H9 (cell line): ENCODE results near the gene KLRC3. TPM values are rescaled to one million over a fixed set of nuclear protein-coding genes. Genes with fewer than 3 reads are reported as not detected.
"Not testable (repeated sequence)": the region's sequence is repeated elsewhere in the genome, so short reads cannot be mapped to it uniquely, and the experiment has no call there.

ENCODE experiments used
- DNase-seq: peaks from one replicate; pipeline ENCODE4 v3.0.0-alpha.2; 2017
- H2AFZ ChIP-seq: one replicate; pipeline ENCODE4 v1.6.1; 2013; ENCODE audit warnings: mild to moderate bottlenecking, low read length, control low read depth, moderate library complexity
- H2AK5ac ChIP-seq: 2 replicates; pipeline ENCODE4 v1.6.1; 2013; ENCODE audit warnings: low read length, control low read depth, mixed read lengths; ENCODE audit not compliant: insufficient read length
- H2BK120ac ChIP-seq: one replicate; pipeline ENCODE4 v1.6.1; 2013; ENCODE audit warnings: low read depth, mild to moderate bottlenecking, low read length, control low read depth, inconsistent platforms; ENCODE audit not compliant: poor library complexity, severe bottlenecking
- H2BK12ac ChIP-seq: 2 replicates; pipeline ENCODE4 v1.6.1; 2013; ENCODE audit warnings: low read length, control low read depth, mixed read lengths, low read depth; ENCODE audit not compliant: insufficient read length
- H2BK15ac ChIP-seq: 2 replicates; pipeline ENCODE4 v1.6.1; 2013; ENCODE audit warnings: low read depth, low read length, control low read depth
- H2BK20ac ChIP-seq: one replicate; pipeline ENCODE4 v1.6.1; 2013; ENCODE audit warnings: low read depth, mild to moderate bottlenecking, low read length, control low read depth, inconsistent platforms; ENCODE audit not compliant: poor library complexity, severe bottlenecking
- H2BK5ac ChIP-seq: 2 replicates; pipeline ENCODE4 v1.6.1; 2013; ENCODE audit warnings: low read length, control low read depth, mixed read lengths; ENCODE audit not compliant: insufficient read length
- H3K14ac ChIP-seq: 2 replicates; pipeline ENCODE4 v1.6.1; 2013; ENCODE audit warnings: low read length, control low read depth; ENCODE audit not compliant: insufficient read depth
- H3K18ac ChIP-seq: 2 replicates; pipeline ENCODE4 v1.6.1; 2013; ENCODE audit warnings: low read depth, mild to moderate bottlenecking, mixed read lengths, low read length, control low read depth; ENCODE audit not compliant: insufficient read length
- H3K23ac ChIP-seq: 2 replicates; pipeline ENCODE4 v1.6.1; 2013; ENCODE audit warnings: low read length, control low read depth, mixed read lengths, low read depth; ENCODE audit not compliant: insufficient read length
- H3K23me2 ChIP-seq: 2 replicates; pipeline ENCODE4 v1.6.1; 2013; ENCODE audit warnings: low read depth, mild to moderate bottlenecking, mixed read lengths, low read length, control low read depth; ENCODE audit not compliant: insufficient read length, poor library complexity, severe bottlenecking
- H3K27ac ChIP-seq: 2 replicates; pipeline ENCODE4 v1.5.1; 2013; ENCODE audit warnings: low read length, control low read depth, mixed read lengths, low read depth; ENCODE audit not compliant: insufficient read length
- H3K27me3 ChIP-seq: 2 replicates; pipeline ENCODE4 v1.6.1; 2013; ENCODE audit warnings: low read length, control low read depth, inconsistent platforms; ENCODE audit not compliant: insufficient read depth
- H3K4ac ChIP-seq: 2 replicates; pipeline ENCODE4 v1.6.1; 2013; ENCODE audit warnings: low read depth, mild to moderate bottlenecking, control low read depth, inconsistent platforms, low read length, moderate library complexity
- H3K4me1 ChIP-seq: 2 replicates; pipeline ENCODE4 v1.6.1; 2013; ENCODE audit warnings: low read length, control low read depth, inconsistent platforms; ENCODE audit not compliant: insufficient read depth
- H3K4me2 ChIP-seq: 2 replicates; pipeline ENCODE4 v1.6.1; 2013; ENCODE audit warnings: low read length, control low read depth, mixed read lengths; ENCODE audit not compliant: insufficient read length, insufficient read depth
- H3K56ac ChIP-seq: 2 replicates; pipeline ENCODE4 v1.6.1; 2013; ENCODE audit warnings: low read depth, mild to moderate bottlenecking, mixed read lengths, low read length, control low read depth; ENCODE audit not compliant: insufficient read length
- H3K79me1 ChIP-seq: 2 replicates; pipeline ENCODE4 v1.6.1; 2013; ENCODE audit warnings: low read depth, mild to moderate bottlenecking, moderate library complexity, low read length, control low read depth, inconsistent platforms; ENCODE audit not compliant: insufficient read depth, poor library complexity, severe bottlenecking
- H3K79me2 ChIP-seq: 2 replicates; pipeline ENCODE4 v1.6.1; 2013; ENCODE audit warnings: low read length, control low read depth, inconsistent platforms; ENCODE audit not compliant: insufficient read depth
- H3K9ac ChIP-seq: 2 replicates; pipeline ENCODE4 v1.6.1; 2013; ENCODE audit warnings: low read length, control low read depth, mixed read lengths; ENCODE audit not compliant: insufficient read length; ENCODE audit errors: extremely low read depth
- H3K9me3 ChIP-seq: one replicate; pipeline ENCODE4 v1.6.1; 2013; ENCODE audit warnings: low read depth, low read length, inconsistent platforms; ENCODE audit not compliant: control insufficient read depth
- H3T11ph ChIP-seq: one replicate; pipeline ENCODE4 v1.6.1; 2013; ENCODE audit warnings: mild to moderate bottlenecking, low read length, control low read depth, inconsistent platforms
- H4K20me1 ChIP-seq: one replicate; pipeline ENCODE4 v1.6.1; 2013; ENCODE audit not compliant: control insufficient read depth, insufficient read length, insufficient read depth
- H4K5ac ChIP-seq: 2 replicates; pipeline ENCODE4 v1.6.1; 2013; ENCODE audit warnings: low read depth, mild to moderate bottlenecking, mixed read lengths, low read length, control low read depth; ENCODE audit not compliant: insufficient read length
- H4K8ac ChIP-seq: replicated peaks from 2 replicates; pipeline ENCODE4 v1.6.1; 2013; ENCODE audit warnings: low read length, control low read depth, mixed read lengths, low read depth; ENCODE audit not compliant: insufficient read length
- H4K91ac ChIP-seq: 2 replicates; pipeline ENCODE4 v1.6.1; 2013; ENCODE audit warnings: low read depth, mild to moderate bottlenecking, moderate library complexity, mixed read lengths, low read length, control low read depth; ENCODE audit not compliant: insufficient read length
- H3K27ac Mint-ChIP-seq, 3 experiments: 2 replicates in 2 of 3; 3 replicates in 1 of 3; pipeline ENCODE4 v1.8.0; 2020 to 2021; ENCODE audit warnings: mixed read lengths in 3 of 3, mild to moderate bottlenecking in 1 of 3, moderate library complexity in 1 of 3
- H3K27me3 Mint-ChIP-seq: 2 replicates; pipeline ENCODE4 v1.8.0; 2021; ENCODE audit warnings: low read depth, mild to moderate bottlenecking, moderate library complexity, mixed read lengths
- H3K36me3 Mint-ChIP-seq, 3 experiments: 2 replicates in 2 of 3; 3 replicates in 1 of 3; pipeline ENCODE4 v1.8.0; 2020 to 2021; ENCODE audit warnings: low read depth in 3 of 3, mixed read lengths in 3 of 3; ENCODE audit not compliant: insufficient read depth in 1 of 3
- H3K4me1 Mint-ChIP-seq, 2 experiments: 2 replicates each; pipeline ENCODE4 v1.8.0; 2020; ENCODE audit warnings: mixed read lengths in 2 of 2
- H3K4me3 Mint-ChIP-seq, 2 experiments: 2 replicates in 1 of 2; 3 replicates in 1 of 2; pipeline ENCODE4 v1.8.0; 2020 to 2021; ENCODE audit warnings: mild to moderate bottlenecking in 2 of 2, mixed read lengths in 2 of 2, moderate library complexity in 1 of 2
- H3K9me3 Mint-ChIP-seq, 2 experiments: 2 replicates in 1 of 2; 3 replicates in 1 of 2; pipeline ENCODE4 v1.8.0; 2020; ENCODE audit warnings: mild to moderate bottlenecking in 2 of 2, mixed read lengths in 2 of 2, moderate library complexity in 1 of 2
- CTCF ChIP-seq: fragments of 200-600 bp; sonication (generic); conservative IDR thresholded peaks from 3 replicates; pipeline ENCODE4 v1.8.0; 2021; ENCODE audit warnings: antibody characterized with exemption, mild to moderate bottlenecking
- WGBS: extraction: QIAGEN DNeasy Blood & Tissue Kit; methylation state at CpG from one replicate; pipeline ENCODE4 v1.1.7; 2013; ENCODE audit warnings: missing lambda C conversion rate, low lambda C conversion rate, mixed read lengths; ENCODE audit not compliant: insufficient read length; ENCODE audit errors: extremely low coverage; 5-methylcytosine and 5-hydroxymethylcytosine counted together
- total RNA-seq: library from RNA; stranded (reverse); gene quantifications from 2 replicates; pipeline ENCODE4 v1.2.1, GENCODE V29; 2021

Gene KLRC3
- total RNA-seq, 1 experiment from 2014 or later, result not detected

GRCh38 chr12:10381928-10382628 lies 38.3 kb downstream of the KLRC3 start:
- H3K36me3 Mint-ChIP-seq, result no peaks in the 10 kb centered on the region
- no peak overlapping the region for H3K4me3 Mint-ChIP-seq
- H3K27ac Mint-ChIP-seq, result no peak overlapping the region

GRCh38 chr12:10378737-10379136 lies 41.7 kb downstream of the KLRC3 start:
- H3K36me3 Mint-ChIP-seq, H3K4me2 ChIP-seq: not testable (repeated sequence)

More at GRCh38 chr12:10381928-10382628, 38.3 kb downstream of the KLRC3 start:
- DNase-seq, result no peak
- no peak overlapping the region for H2AK5ac ChIP-seq
- H3K14ac ChIP-seq, result no peak overlapping the region
- H3K9me3 Mint-ChIP-seq, result peaks cover 1 to 4% of the 10 kb centered on the region in 2 experiments; a peak in 2 of 5 replicates
- no peak overlapping the region for H2BK12ac ChIP-seq
- no peaks in the 10 kb centered on the region for H3K79me2 ChIP-seq
- no peak overlapping the region for H3K18ac ChIP-seq
- no peaks in the 10 kb centered on the region for H4K20me1 ChIP-seq
- H2BK5ac ChIP-seq, result no peak overlapping the region
- no peaks in the 10 kb centered on the region for H3K79me1 ChIP-seq
- no peak for TF ChIP-seq CTCF
- H2BK120ac ChIP-seq, result no peak overlapping the region
- no peak overlapping the region for H2BK20ac ChIP-seq
- H4K5ac ChIP-seq, result no peak overlapping the region
- H4K91ac ChIP-seq, result no peak overlapping the region
- no peak overlapping the region for H3K27ac ChIP-seq
- H2BK15ac ChIP-seq, result no peak overlapping the region
- H3K9ac ChIP-seq, result no peak overlapping the region
- H2AFZ ChIP-seq, result no peak overlapping the region
- H4K8ac ChIP-seq, result no peak overlapping the region
- no peaks in the 10 kb centered on the region for H3K4me1 Mint-ChIP-seq
- H3K9me3 ChIP-seq, result no peaks in the 10 kb centered on the region
- H3K4me2 ChIP-seq, result no peak overlapping the region
- no peaks in the 10 kb centered on the region for H3K23me2 ChIP-seq
- H3K23ac ChIP-seq, result no peak overlapping the region
- no CpG with 5 or more reads among the region's 4 CpGs for WGBS
- no peak overlapping the region for H3T11ph ChIP-seq
- H3K56ac ChIP-seq, result no peak overlapping the region
- H3K4ac ChIP-seq, result no peak overlapping the region
- H3K27me3 Mint-ChIP-seq, result no peaks in the 10 kb centered on the region
- no peaks in the 10 kb centered on the region for H3K27me3 ChIP-seq
- no peaks in the 10 kb centered on the region for H3K4me1 ChIP-seq

More at GRCh38 chr12:10378737-10379136, 41.7 kb downstream of the KLRC3 start:
- H4K91ac ChIP-seq, H3K18ac ChIP-seq, H3K27ac ChIP-seq, H2BK120ac ChIP-seq, H4K8ac ChIP-seq, H3K4me1 Mint-ChIP-seq, H3K23me2 ChIP-seq, H2BK5ac ChIP-seq, H3K9ac ChIP-seq, H2AFZ ChIP-seq, H3K14ac ChIP-seq, H3K4me1 ChIP-seq, H2BK12ac ChIP-seq, H3K79me1 ChIP-seq, H3K27ac Mint-ChIP-seq, H4K20me1 ChIP-seq, H3T11ph ChIP-seq, H3K4me3 Mint-ChIP-seq, H3K56ac ChIP-seq, H4K5ac ChIP-seq, H2AK5ac ChIP-seq, H3K4ac ChIP-seq, H3K79me2 ChIP-seq, H3K27me3 Mint-ChIP-seq, H3K23ac ChIP-seq, H2BK20ac ChIP-seq, DNase-seq, H3K9me3 ChIP-seq, H3K9me3 Mint-ChIP-seq, H2BK15ac ChIP-seq, H3K27me3 ChIP-seq: not testable (repeated sequence)
- no CpG with 5 or more reads among the region's 2 CpGs for WGBS
